HepG2 (cell line): ENCODE measurements around the gene COMT. TPM values are rescaled to one million over a fixed set of nuclear protein-coding genes. Genes with fewer than 3 reads are reported as not detected.
A peak's percentile ranks its signal among the peaks of the same experiment; 100 is the strongest.

Experiments used
- ARID5B ChIP-seq: IDR thresholded peaks from 2 replicates; pipeline ENCODE4 v1.4.0; 2020; ENCODE audit warnings: mild to moderate bottlenecking, missing genetic modification reagents
- CHD2 ChIP-seq: IDR thresholded peaks from 2 replicates; pipeline ENCODE4 v1.6.1; 2011; ENCODE audit warnings: low read depth, low read length, improper control_type of control experiment
- HMGXB4 ChIP-seq, 2 experiments: sonication (generic) in 1 of 2; formaldehyde crosslinking in 1 of 2; IDR thresholded peaks; 2 replicates each; pipeline versions ENCODE4 v1.4.0 to v1.6.1; 2018 to 2020; ENCODE audit warnings: missing genetic modification reagents in 2 of 2, borderline replicate concordance in 1 of 2, low read depth in 1 of 2, mild to moderate bottlenecking in 1 of 2, missing biosample characterization in 1 of 2
- HOXA3 ChIP-seq: sonication (generic); formaldehyde crosslinking; IDR thresholded peaks from 2 replicates; pipeline ENCODE4 v1.5.0; 2020; ENCODE audit warnings: missing genetic modification reagents
- IKZF4 ChIP-seq: sonication (generic); formaldehyde crosslinking; IDR thresholded peaks from 2 replicates; pipeline ENCODE4 v1.5.1; 2020; ENCODE audit warnings: borderline replicate concordance, mild to moderate bottlenecking, low read depth, missing genetic modification reagents; ENCODE audit errors: not compliant biosample characterization
- IRF9 ChIP-seq: sonication (generic); formaldehyde crosslinking; IDR thresholded peaks from 2 replicates; pipeline ENCODE4 v1.8.0; 2022; ENCODE audit warnings: missing genetic modification reagents, mild to moderate bottlenecking, borderline replicate concordance
- POLR2G ChIP-seq: fragments of 200-400 bp; formaldehyde crosslinking; IDR thresholded peaks from 2 replicates; pipeline ENCODE4 v1.6.1; 2018; ENCODE audit warnings: mild to moderate bottlenecking, low read depth, low read length, moderate library complexity
- SMARCE1 ChIP-seq: fragments of 450-650 bp; IDR thresholded peaks from 2 replicates; pipeline ENCODE4 v1.6.1; 2017; ENCODE audit warnings: borderline replicate concordance
- SRSF1 ChIP-seq: fragments of 200-400 bp; formaldehyde crosslinking; optimal IDR thresholded peaks from 2 replicates; pipeline ENCODE3; 2017; ENCODE audit warnings: mild to moderate bottlenecking, low read depth, low read length, moderate library complexity
- TFDP2 ChIP-seq: sonication (generic); formaldehyde crosslinking; IDR thresholded peaks from 2 replicates; pipeline ENCODE4 v1.4.0; 2020; ENCODE audit warnings: missing genetic modification reagents
- ZFAT ChIP-seq: sonication (generic); formaldehyde crosslinking; conservative IDR thresholded peaks from 2 replicates; pipeline ENCODE4 v1.8.1; 2023; ENCODE audit warnings: missing genetic modification reagents, inconsistent platforms
- ZNF547 ChIP-seq: sonication (generic); formaldehyde crosslinking; IDR thresholded peaks from 2 replicates; pipeline ENCODE4 v1.5.1; 2020; ENCODE audit warnings: mild to moderate bottlenecking, missing genetic modification reagents
- ZNF761 ChIP-seq: sonication (generic); formaldehyde crosslinking; conservative IDR thresholded peaks from 2 replicates; pipeline ENCODE4 v1.4.0; 2020; ENCODE audit warnings: mild to moderate bottlenecking, missing genetic modification reagents
- ZNF776 ChIP-seq: sonication (generic); formaldehyde crosslinking; IDR thresholded peaks from 2 replicates; pipeline ENCODE4 v1.4.0; 2020; ENCODE audit warnings: mild to moderate bottlenecking, missing genetic modification reagents
- polyA plus RNA-seq, 8 experiments: library from polyadenylated mRNA; depleted of rRNA in 3 of 8; stranded (reverse) in 7 of 8; unstranded in 1 of 8; fragments of >200 nt; fragmentation: Illumina TruSeq in 4 of 8; extraction: Trizol in 4 of 8; gene quantifications; 2 replicates each; pipeline versions ENCODE4 v1.2.1 to v1.2.3, GENCODE V29; 2011 to 2016; ENCODE audit warnings: low read depth in 4 of 8, missing spikeins in 1 of 8, mixed read lengths in 1 of 8; ENCODE audit not compliant: insufficient read depth in 1 of 8
- total RNA-seq, 5 experiments: library from RNA; depleted of rRNA; stranded (reverse); fragments of >200 nt; fragmentation: Illumina TruSeq; extraction: Trizol; gene quantifications; 2 replicates each; pipeline ENCODE4 v1.2.3, GENCODE V29; 2016; ENCODE audit warnings: low read depth in 1 of 5
- TF ChIP-seq, protein P1 (sequence below): sonication (generic); formaldehyde crosslinking; IDR thresholded peaks from 2 replicates; pipeline ENCODE4 v1.5.0; 2020; ENCODE audit warnings: missing genetic modification reagents
- TF ChIP-seq, protein P2 (sequence below): sonication (generic); formaldehyde crosslinking; IDR thresholded peaks from 2 replicates; pipeline ENCODE4 v1.8.0; 2022; ENCODE audit warnings: mild to moderate bottlenecking, missing genetic modification reagents

Gene COMT
- total and polyA plus RNA-seq, 2 of the 13 experiments (the other 11 are each of a cell fraction or from before 2014, with no cell fraction given): 156 to 162 TPM

GRCh38 chr22:20016734-20017621, 75.4 kb downstream of the COMT start, which contains the start of gene ARVCF (continued):
- TF ChIP-seq IKZF4 (CRISPR knock-in tag): no peak
- peak; percentile 66 for TF ChIP-seq SRSF1
- no peak for TF ChIP-seq ARID5B (CRISPR knock-in tag)
- no peak for TF ChIP-seq SMARCE1
- TF ChIP-seq CHD2: peak; percentile 52; the same call in 1 of the 2 replicates
- TF ChIP-seq, protein P1, sequence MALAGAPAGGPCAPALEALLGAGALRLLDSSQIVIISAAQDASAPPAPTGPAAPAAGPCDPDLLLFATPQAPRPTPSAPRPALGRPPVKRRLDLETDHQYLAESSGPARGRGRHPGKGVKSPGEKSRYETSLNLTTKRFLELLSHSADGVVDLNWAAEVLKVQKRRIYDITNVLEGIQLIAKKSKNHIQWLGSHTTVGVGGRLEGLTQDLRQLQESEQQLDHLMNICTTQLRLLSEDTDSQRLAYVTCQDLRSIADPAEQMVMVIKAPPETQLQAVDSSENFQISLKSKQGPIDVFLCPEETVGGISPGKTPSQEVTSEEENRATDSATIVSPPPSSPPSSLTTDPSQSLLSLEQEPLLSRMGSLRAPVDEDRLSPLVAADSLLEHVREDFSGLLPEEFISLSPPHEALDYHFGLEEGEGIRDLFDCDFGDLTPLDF (CRISPR knock-in tag): 0 out of 2 replicates have a peak, but pooled peaks have one; percentile 25
- 0 out of 2 replicates have a peak, but pooled peaks have one; percentile 25 for TF ChIP-seq POLR2G
- 0 out of 2 replicates have a peak, but pooled peaks have one; percentile 11 for TF ChIP-seq ZNF547
- TF ChIP-seq, protein P2, sequence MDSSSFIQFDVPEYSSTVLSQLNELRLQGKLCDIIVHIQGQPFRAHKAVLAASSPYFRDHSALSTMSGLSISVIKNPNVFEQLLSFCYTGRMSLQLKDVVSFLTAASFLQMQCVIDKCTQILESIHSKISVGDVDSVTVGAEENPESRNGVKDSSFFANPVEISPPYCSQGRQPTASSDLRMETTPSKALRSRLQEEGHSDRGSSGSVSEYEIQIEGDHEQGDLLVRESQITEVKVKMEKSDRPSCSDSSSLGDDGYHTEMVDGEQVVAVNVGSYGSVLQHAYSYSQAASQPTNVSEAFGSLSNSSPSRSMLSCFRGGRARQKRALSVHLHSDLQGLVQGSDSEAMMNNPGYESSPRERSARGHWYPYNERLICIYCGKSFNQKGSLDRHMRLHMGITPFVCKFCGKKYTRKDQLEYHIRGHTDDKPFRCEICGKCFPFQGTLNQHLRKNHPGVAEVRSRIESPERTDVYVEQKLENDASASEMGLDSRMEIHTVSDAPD: no peak
- 0 out of 2 replicates have a peak, but pooled peaks have one; percentile 5 for TF ChIP-seq IRF9 (CRISPR knock-in tag)
- TF ChIP-seq ZNF761: no peak
- peak; percentile 67; the same call in 1 of the 2 replicates for TF ChIP-seq ZNF776
- TF ChIP-seq HOXA3 (CRISPR knock-in tag): peak; percentile 11; the same call in 1 of the 2 replicates
- no peak for TF ChIP-seq ZFAT (CRISPR knock-in tag)
- TF ChIP-seq TFDP2: peak; percentile 70
- TF ChIP-seq HMGXB4 (CRISPR knock-in tag; IDR thresholded peaks at IDR 0.05; ENCODE audit: borderline replicate concordance in 1 of 2, low read depth in 1 of 2): 0 out of 4 replicates have a peak, but pooled peaks of 1 of the 2 experiments have one; percentile 47
